GM10847 (cell line): ENCODE data around the gene ZNF566.

Source experiments
- POLR2A ChIP-seq: IDR thresholded peaks from 2 replicates; pipeline ENCODE4 v1.6.1; 2011; ENCODE audit not compliant: insufficient read length; ENCODE audit errors: extremely low read depth

Gene ZNF566

DNA sequence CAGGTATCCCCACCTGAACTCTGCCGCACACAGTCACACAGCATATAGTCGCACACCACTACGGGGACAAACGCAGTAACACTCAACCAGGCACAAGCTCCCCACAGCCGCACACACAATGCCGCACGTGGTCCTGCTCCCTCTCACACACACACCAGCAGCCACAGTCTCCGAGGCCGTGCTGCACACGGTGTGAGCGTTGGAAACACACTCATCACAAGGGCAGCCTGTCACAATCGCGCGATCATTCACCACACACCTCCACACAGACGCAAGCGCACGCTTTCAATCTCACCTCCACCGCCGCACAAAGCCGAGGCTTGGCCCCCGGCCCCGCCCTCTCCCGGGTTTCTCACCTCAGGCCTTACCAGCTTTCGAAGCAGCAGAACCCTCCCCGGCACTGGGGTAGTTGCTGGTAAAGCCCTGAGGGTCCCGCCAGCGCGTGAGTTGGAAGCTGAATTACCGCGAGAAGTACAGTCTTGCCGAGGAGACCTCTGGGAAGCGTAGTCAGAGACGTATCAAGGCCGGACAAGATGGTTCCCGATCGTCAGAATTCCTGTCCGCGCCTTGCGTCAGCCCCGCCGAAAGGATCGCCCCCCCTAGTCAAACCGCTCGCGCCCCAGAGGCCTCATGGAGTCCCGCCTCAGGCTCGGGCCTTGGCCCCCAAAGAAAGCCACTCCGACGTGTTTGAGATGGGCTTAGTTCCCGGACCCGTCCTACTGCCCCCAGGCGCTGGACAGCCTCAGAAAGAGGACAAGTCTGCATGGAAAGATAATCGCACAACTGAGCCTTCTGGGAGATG, at the start of gene ZNF566:
Gene ZNF566 (minus strand): TSS at position 444 of the 802 bp plus-strand sequence. CDS start 13,004 bp downstream, outside the sequence.
- peak; percentile 22 for TF ChIP-seq POLR2A

DNA sequence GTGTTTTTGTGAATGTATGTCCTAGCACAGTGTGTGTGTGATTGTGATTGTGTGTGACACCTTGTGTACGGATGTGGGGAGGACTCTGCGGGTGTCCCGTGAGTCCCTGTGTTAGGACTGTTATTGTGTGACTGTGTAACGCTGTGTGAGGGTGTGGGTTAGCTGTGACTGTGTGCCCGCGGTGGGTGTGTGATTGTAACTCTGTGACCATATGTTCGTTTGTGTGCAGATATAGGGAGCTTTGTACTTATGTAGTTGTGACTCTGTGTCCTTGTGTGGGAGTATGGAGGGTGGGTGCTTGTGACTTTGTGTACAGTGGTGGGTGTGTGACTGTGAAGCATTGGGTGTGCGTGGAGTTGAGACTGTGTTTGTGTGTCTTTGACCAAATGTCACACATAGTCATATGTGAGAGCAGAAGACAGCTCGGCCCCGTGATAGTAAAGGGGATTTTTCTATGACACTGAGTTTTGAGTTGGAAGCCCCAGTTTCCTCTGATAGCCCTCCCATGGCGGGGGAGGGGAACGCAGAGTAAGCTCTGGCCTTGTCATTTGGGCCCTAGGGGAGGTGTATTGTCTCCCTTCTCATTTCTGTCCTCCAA, 39.7 kb upstream of the ZNF566 start:
- TF ChIP-seq POLR2A: no peak

DNA sequence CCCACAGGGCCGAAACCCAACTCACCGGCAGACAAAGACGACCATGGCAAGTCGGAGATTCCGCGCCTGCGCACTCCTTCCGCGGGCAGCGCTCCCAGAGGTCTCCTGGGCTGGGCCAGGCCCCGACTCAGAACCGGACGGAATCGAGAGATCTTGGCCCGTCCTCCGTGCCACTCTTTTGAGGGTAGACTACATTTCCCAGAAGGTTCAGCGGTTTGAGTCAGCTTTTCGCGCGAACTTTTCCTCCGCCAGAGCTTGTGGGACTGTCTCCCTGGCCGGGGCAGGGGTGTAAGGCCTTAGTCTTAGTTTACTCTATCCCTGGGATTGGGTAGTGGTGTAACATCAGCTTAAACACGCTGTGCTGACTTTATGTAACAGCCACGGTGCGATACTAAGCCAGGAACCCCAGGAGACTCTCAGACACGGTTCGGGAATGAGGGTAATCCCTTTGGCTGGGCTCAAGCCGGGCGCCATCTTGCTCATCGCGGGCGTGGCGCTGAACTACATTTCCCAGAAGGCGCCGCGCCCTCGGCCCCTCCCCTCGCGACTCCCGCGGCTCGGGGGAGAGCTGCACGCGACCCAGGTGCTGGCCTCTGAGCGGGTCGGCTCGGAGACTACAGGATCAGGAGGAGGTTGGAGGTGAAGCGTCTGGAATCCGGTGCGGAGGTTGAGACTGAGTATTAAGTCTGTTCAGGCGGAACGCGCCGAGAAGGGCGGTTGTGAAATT, 39.0 kb upstream of the ZNF566 start, which contains the start of gene ZNF260:
Gene ZNF260 (minus strand): TSS at position 78 of the 727 bp plus-strand sequence. CDS start 13,033 bp downstream, outside the sequence.
- TF ChIP-seq POLR2A: peak; percentile 49

DNA sequence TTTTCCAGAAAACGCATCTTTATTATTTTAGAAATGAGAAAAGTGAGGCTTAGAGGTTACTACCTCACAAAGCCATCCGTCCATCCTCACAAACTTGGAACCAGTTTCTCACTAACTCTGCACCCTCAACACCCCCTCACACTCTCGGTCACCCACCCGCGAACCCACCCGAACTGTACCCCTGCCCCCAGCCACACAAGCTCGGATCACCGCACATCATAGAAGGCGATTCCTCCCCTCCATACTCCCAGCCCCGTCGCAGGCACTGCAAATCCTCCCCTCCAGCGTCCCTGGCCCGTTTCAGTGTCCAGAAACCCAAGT, 38.5 kb upstream of the ZNF566 start:
- TF ChIP-seq POLR2A: no peak

DNA sequence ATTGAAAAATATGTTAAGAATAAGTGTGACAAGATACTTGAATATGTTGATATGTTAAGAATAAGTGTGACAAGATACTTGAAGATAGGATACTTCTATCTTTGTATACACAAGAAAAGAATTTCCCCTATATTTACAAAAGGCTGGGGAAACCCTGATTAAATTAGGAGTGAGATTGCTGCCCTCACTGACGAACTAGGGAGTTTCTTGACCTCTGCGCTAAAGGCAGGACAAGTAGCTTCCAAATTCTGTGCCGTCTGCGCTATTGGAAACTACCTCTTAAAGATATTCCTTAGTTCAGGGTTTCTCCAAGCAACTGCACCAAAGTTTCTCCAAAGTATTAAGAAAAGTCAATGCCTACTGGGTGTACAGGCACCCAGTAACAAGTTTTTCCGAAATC, 38.0 kb upstream of the ZNF566 start:
- no peak for TF ChIP-seq POLR2A

DNA sequence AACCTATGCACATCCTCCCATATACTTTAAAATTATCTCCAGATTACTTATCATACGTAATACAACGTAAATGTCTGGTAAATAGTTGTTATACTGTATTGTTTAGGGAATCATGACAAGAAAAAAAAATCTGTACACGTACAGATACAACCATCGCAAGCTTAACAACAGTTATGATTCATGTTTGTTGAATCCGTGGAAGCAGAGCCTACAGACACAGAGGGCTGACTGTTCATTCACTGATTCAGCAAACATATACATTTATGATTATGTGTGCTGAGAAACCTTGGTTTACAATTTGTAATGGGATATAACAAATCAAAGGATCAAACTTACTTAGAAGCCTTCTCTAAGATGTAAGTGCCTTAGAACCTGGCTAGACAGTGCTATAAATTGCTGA, 37.2 kb upstream of the ZNF566 start:
- no peak for TF ChIP-seq POLR2A

DNA sequence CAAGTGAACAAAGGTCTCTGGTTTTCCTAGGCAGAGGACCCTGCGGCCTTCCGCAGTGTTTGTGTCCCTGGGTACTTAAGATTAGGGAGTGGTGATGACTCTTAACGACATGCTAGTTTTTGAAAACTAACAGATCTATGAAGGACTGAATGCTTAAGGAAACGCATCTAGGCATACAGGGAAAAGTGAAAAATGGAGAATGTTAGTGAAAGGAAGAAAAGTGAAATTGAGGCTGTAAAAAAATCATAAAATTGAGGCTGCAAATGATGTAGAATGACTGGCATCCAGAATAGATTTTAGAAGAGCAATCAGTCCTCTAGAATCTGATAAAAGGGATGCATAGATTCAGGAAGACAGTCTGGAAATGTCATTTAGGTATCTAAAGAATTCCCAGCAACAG, 35.3 kb upstream of the ZNF566 start:
- no peak for TF ChIP-seq POLR2A

- TF ChIP-seq POLR2A: no peak
Measured at GRCh38 chr19:36514012-36514612, 24.8 kb upstream of the ZNF566 start.

- no peak for TF ChIP-seq POLR2A
Measured at GRCh38 chr19:36508325-36508724, 19.0 kb upstream of the ZNF566 start.

DNA sequence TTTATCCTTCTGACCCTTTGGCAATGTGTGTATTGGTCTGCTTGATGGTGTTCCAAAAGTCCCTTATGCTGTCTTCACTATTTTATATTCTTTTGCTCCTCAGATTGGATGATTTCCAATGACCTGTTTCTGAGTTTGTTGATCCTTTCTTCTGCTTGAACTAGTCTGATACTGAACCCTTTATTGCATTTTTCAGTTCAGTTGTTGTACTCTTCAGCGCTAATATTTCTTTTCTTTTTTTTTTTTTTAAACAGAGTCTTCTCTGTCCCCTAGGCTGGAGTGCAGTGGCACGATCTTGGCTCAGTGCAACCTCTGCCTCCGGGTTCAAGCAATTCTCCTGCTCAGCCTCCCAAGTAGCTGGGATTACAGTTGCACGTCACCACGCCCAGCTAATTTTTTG, 12.6 kb upstream of the ZNF566 start:
- TF ChIP-seq POLR2A: no peak

DNA sequence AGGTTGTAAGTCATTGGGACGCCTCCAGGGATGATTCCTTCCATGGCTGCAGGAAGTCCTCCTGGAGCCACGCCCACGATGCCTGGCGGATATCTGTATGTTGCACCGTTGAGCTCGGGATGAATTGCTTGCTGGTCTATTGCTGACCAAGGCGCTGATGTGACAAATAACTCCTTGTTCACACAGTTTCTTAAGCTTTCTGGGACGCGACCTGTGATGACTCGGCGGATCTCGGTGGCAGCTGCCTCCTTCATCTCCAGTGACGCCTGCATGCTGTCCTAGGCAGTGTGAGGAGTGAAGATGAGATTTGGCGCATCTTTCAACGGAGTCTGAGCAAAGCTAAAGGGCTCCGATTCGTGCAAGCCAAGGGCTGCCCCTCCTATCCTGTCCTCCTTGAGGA, 7.6 kb upstream of the ZNF566 start:
- no peak for TF ChIP-seq POLR2A

GRCh38 chr19:36489920-36490415, 607 bp upstream of the ZNF566 start:
- TF ChIP-seq POLR2A: peak; percentile 31

DNA sequence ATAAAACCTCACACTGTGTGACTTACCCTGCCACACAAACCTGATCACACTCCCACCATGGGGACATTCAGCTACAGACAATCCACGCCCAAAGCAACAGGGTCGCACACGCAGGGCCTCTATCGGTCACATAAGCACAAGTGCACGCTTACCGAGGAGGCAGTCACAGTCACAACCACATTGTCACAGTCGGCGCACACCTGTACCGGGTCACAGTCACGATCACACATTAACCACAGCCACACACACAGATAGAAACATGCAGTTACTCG, 579 bp downstream of the ZNF566 start:
- no peak for TF ChIP-seq POLR2A

- TF ChIP-seq POLR2A: no peak
Measured at GRCh38 chr19:36488118-36488845, 1.1 kb downstream of the ZNF566 start.

GRCh38 chr19:36483653-36484052, 5.7 kb downstream of the ZNF566 start:
- no peak for TF ChIP-seq POLR2A
